ENCODE measurements around the gene ALS2CL.

DNA sequence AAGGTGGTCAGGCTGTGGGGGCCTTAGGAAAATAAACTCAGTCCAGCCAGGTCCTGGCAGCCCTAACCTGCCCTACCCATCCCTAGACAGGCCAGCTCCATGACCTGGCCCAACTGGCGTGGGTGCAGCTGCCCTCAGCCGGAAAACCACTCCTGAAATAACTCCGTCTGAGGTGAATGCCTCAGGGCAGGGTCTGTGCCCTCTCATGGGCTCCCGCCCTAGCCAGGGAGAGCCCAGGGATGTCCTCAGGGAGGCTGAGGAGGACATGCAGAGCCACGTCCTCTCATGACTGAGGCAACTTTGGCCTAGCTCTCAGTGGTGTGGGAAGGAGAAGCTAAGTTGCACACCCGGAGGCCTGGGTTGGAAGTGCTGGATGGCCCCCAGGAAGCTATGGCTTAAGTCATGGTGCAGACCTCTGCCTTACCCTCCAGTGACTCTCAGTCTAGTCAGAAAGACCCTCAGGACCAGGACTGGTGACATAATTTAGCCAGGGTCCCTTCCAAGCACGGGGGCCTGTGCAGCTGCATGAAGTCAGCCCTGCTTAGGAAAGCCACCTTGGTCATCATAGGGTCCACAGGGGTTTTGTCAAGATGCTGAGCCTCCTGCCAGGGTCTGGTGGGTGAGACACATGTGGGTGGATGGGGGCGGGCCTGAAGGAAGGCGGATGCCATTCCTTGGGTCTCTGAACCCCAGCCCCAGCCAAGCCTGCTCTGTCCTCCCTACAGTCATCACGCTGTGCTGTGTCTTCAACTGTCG is 15.1 kb upstream of the ALS2CL start:
- TF ChIP-seq POLR2A (IDR thresholded peaks at IDR 0.05) (no peak), EP300 (IDR thresholded peaks at IDR 0.05) (no peak)
- TF ChIP-seq, protein P1, sequence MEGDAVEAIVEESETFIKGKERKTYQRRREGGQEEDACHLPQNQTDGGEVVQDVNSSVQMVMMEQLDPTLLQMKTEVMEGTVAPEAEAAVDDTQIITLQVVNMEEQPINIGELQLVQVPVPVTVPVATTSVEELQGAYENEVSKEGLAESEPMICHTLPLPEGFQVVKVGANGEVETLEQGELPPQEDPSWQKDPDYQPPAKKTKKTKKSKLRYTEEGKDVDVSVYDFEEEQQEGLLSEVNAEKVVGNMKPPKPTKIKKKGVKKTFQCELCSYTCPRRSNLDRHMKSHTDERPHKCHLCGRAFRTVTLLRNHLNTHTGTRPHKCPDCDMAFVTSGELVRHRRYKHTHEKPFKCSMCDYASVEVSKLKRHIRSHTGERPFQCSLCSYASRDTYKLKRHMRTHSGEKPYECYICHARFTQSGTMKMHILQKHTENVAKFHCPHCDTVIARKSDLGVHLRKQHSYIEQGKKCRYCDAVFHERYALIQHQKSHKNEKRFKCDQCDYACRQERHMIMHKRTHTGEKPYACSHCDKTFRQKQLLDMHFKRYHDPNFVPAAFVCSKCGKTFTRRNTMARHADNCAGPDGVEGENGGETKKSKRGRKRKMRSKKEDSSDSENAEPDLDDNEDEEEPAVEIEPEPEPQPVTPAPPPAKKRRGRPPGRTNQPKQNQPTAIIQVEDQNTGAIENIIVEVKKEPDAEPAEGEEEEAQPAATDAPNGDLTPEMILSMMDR (IDR thresholded peaks at IDR 0.05) = no peak
